PFSK-1 (cell line): ENCODE data around the gene CATSPER1.

Experiments used
- FOXP2 ChIP-seq: optimal IDR thresholded peaks from 2 replicates; pipeline ENCODE3; 2011; ENCODE audit warnings: borderline replicate concordance, control low read depth, inconsistent platforms; ENCODE audit not compliant: insufficient read depth; ENCODE audit errors: extremely low read length, extremely low read depth
- POLR2AphosphoS5 ChIP-seq: IDR thresholded peaks from 2 replicates; pipeline ENCODE4 v1.6.1; 2012; ENCODE audit warnings: low read depth, mild to moderate bottlenecking, control low read depth, low read length, moderate library complexity
- REST ChIP-seq, 2 experiments: IDR thresholded peaks; 2 replicates each; pipeline versions ENCODE4 v1.6.1 to v1.8.0; 2011 to 2012; ENCODE audit warnings: low read depth in 2 of 2, low read length in 2 of 2, control low read depth in 1 of 2, inconsistent platforms in 1 of 2, mild to moderate bottlenecking in 1 of 2, moderate library complexity in 1 of 2; ENCODE audit not compliant: insufficient read depth in 1 of 2
- SIN3A ChIP-seq: IDR thresholded peaks from 2 replicates; pipeline ENCODE4 v1.6.1; 2012; ENCODE audit warnings: mild to moderate bottlenecking, low read length, moderate library complexity, borderline replicate concordance; ENCODE audit not compliant: insufficient read depth
- TAF1 ChIP-seq: IDR thresholded peaks from 2 replicates; pipeline ENCODE4 v1.6.1; 2012; ENCODE audit warnings: low read length, control low read depth, borderline replicate concordance; ENCODE audit not compliant: insufficient read depth

Gene CATSPER1

GRCh38 chr11:66032957-66033735, 6.9 kb upstream of the CATSPER1 start:
- TF ChIP-seq TAF1 (no peak), REST (IDR thresholded peaks at IDR 0.05; ENCODE audit: insufficient read depth in 1 of 2, low read depth in 2 of 2, low read length in 2 of 2) (no peak), FOXP2 (no peak), SIN3A (no peak), POLR2AphosphoS5 (no peak)

- TF ChIP-seq POLR2AphosphoS5: no peak
- TF ChIP-seq SIN3A: no peak
- no peak for TF ChIP-seq FOXP2
- no peak for TF ChIP-seq REST (IDR thresholded peaks at IDR 0.05; ENCODE audit: insufficient read depth in 1 of 2, low read depth in 2 of 2, low read length in 2 of 2)
- no peak for TF ChIP-seq TAF1
These were observed 3.7 kb downstream of the CATSPER1 start for GRCh38 chr11:66022401-66023185.

GRCh38 chr11:66020618-66021357, 5.5 kb downstream of the CATSPER1 start:
- peak; percentile 56 for TF ChIP-seq FOXP2
- no peak for TF ChIP-seq REST (IDR thresholded peaks at IDR 0.05; ENCODE audit: insufficient read depth in 1 of 2, low read depth in 2 of 2, low read length in 2 of 2)

- TF ChIP-seq SIN3A (no peak), POLR2AphosphoS5 (no peak), TAF1 (no peak), FOXP2 (no peak), REST (IDR thresholded peaks at IDR 0.05; ENCODE audit: insufficient read depth in 1 of 2, low read depth in 2 of 2, low read length in 2 of 2) (no peak)
These were observed 6.1 kb downstream of the CATSPER1 start for GRCh38 chr11:66020212-66020611.
